ENCODE data around the gene EIF3A. TPM values are rescaled to one million over a fixed set of nuclear protein-coding genes. Genes with fewer than 3 reads are reported as not detected.

The EIF3A gene
- total RNA-seq, 6 donors from 2014 or later, result 90.2 to 138 (median 107) TPM

DNA sequence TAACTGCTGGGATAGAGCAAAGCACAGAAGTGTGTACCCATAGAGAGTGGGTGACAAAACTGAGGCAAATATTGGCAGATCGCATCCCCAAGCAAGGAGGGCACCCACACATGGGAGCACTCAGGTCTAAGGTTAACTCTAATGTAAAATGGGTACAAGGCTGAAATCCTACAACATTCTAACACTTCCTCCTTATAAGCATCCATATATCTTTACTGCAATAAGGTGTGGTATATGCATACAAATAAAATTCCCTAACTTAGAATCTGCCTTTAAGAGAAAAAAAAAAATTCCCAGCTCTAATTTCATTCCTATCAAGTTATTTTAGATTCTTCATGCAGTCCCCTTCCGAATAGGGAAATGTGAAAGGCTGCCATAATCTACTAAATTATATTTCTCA, 18.7 kb downstream of the EIF3A start:
- ATAC-seq (ENCODE audit: low FRiP score in 2 of 2) (no peak), DNase-seq (no peak)
- H3K4me1 ChIP-seq, result no peaks in the 10 kb centered on the region
- no peak overlapping the region for H3K27ac ChIP-seq
- no peak for TF ChIP-seq POLR2AphosphoS5 (IDR thresholded peaks at IDR 0.05)
- TF ChIP-seq EP300 (IDR thresholded peaks at IDR 0.05), result no peak
- TF ChIP-seq POLR2A (IDR thresholded peaks at IDR 0.05), result no peak
- no peak for TF ChIP-seq CTCF (IDR thresholded peaks at IDR 0.05)
- WGBS, 2 donors, result 96 to 98% methylated on average over 2 of the region's 2 CpGs
- H3K27me3 ChIP-seq, result no peaks in the 10 kb centered on the region
- H3K9me3 ChIP-seq, result no peaks in the 10 kb centered on the region
- peaks cover 34 to 99% (median 81%) of the 10 kb centered on the region in 4 donors for H3K36me3 ChIP-seq
- H3K4me3 ChIP-seq, result no peak overlapping the region

DNA sequence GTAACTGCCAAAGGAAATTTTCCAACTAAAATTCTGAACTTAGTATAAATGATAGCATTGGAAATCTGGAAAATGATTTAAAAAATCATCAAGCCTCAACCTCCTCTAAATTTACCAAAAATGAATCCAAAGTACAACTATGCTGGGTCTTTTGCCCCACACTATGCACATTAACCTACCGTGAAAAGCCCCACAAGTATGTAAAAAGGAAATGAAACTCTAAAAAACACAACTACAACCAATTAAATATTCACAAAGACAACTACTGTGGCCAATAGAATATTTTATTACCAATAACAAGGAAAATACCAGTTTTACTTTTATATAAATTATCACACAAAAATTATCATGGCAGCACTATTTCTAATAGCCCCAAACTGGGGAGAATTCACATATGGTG, 19.3 kb downstream of the EIF3A start:
- Histone ChIP-seq H3K27ac (no peak overlapping the region), H3K4me3 (no peak overlapping the region), H3K36me3 (peaks cover 40 to 99% (median 81%) of the 10 kb centered on the region in 4 donors), H3K27me3 (no peaks in the 10 kb centered on the region), H3K4me1 (no peaks in the 10 kb centered on the region), H3K9me3 (no peaks in the 10 kb centered on the region)
- ATAC-seq (ENCODE audit: low FRiP score in 2 of 2) (no peak), DNase-seq (no peak)
- no peak for TF ChIP-seq CTCF (IDR thresholded peaks at IDR 0.05)
- no peak for TF ChIP-seq POLR2A (IDR thresholded peaks at IDR 0.05)
- no peak for TF ChIP-seq EP300 (IDR thresholded peaks at IDR 0.05)
- TF ChIP-seq POLR2AphosphoS5 (IDR thresholded peaks at IDR 0.05), result no peak
- 70 to 72% methylated on average over 1 of the region's 1 CpG for WGBS, 2 donors

DNA sequence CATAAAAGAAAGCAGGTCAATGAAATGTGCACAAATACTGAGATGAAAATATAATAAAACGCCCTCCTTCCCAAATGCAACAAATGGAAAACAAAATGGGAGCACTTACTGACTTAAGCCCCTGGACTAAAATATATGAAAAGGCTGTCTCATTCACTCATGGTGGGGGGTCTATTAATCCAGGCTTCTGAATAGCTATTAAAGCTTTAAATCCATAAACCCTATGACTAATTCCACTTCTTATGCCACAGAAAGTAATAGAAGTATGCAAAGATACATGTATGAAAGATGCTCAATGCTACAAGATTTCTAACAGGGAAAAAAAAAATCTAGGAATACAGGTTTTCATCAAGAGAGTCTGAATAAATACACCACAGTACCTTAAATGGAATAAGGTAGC, 20.5 kb downstream of the EIF3A start:
- Histone ChIP-seq H3K27me3 (no peaks in the 10 kb centered on the region), H3K36me3 (peaks cover 42 to 99% (median 83%) of the 10 kb centered on the region in 4 donors), H3K9me3 (no peaks in the 10 kb centered on the region), H3K4me3 (no peak overlapping the region), H3K4me1 (no peaks in the 10 kb centered on the region), H3K27ac (no peak overlapping the region)
- WGBS, 2 donors, result 95 to 96% methylated on average over 1 of the region's 1 CpG
- DNase-seq, result no peak
- no peak for ATAC-seq (ENCODE audit: low FRiP score in 2 of 2)
- no peak for TF ChIP-seq CTCF (IDR thresholded peaks at IDR 0.05)
- TF ChIP-seq POLR2AphosphoS5 (IDR thresholded peaks at IDR 0.05), result no peak
- TF ChIP-seq EP300 (IDR thresholded peaks at IDR 0.05), result no peak
- TF ChIP-seq POLR2A (IDR thresholded peaks at IDR 0.05), result no peak

DNA sequence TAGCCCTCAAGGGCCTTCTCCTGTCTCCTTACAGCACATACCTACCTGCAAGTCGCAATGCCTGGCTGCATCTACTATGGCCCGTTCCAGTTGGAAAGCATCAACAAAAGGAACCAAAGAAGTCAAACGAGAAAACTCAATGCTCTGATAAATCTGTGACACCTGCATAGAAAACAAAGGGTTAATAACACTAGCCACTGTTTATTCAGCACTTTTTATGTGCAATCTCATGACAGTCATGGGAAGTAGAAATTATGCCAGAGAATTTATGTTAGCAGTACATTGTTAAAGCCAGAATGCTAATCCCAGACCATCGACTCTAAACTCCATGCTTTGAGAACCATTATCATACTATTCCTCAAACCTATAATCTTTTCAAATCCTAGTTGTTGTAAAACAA, 21.1 kb downstream of the EIF3A start:
- no peaks in the 10 kb centered on the region for H3K9me3 ChIP-seq
- TF ChIP-seq CTCF (IDR thresholded peaks at IDR 0.05) (no peak), EP300 (IDR thresholded peaks at IDR 0.05) (no peak), POLR2AphosphoS5 (IDR thresholded peaks at IDR 0.05) (no peak), POLR2A (IDR thresholded peaks at IDR 0.05) (no peak)
- no peak overlapping the region for H3K27ac ChIP-seq
- peaks cover 39 to 99% (median 83%) of the 10 kb centered on the region in 4 donors for H3K36me3 ChIP-seq
- WGBS, 2 donors, result 85 to 87% methylated on average over 4 of the region's 4 CpGs
- H3K4me1 ChIP-seq, result no peaks in the 10 kb centered on the region
- ATAC-seq (ENCODE audit: low FRiP score in 2 of 2) (no peak), DNase-seq (no peak)
- no peak overlapping the region for H3K4me3 ChIP-seq
- no peaks in the 10 kb centered on the region for H3K27me3 ChIP-seq

- Histone ChIP-seq H3K36me3 (peaks cover 36 to 99% (median 83%) of the 10 kb centered on the region in 4 donors), H3K27ac (no peak overlapping the region), H3K9me3 (no peaks in the 10 kb centered on the region), H3K4me1 (no peaks in the 10 kb centered on the region), H3K4me3 (no peak overlapping the region), H3K27me3 (no peaks in the 10 kb centered on the region)
- no peak for ATAC-seq (ENCODE audit: low FRiP score in 2 of 2)
- DNase-seq, result no peak
- WGBS, 2 donors, result 90 to 94% methylated on average over 11 of the region's 11 CpGs
- TF ChIP-seq POLR2AphosphoS5 (IDR thresholded peaks at IDR 0.05) (no peak), EP300 (IDR thresholded peaks at IDR 0.05) (no peak), CTCF (IDR thresholded peaks at IDR 0.05) (no peak), POLR2A (IDR thresholded peaks at IDR 0.05) (no peak)
Measured at GRCh38 chr10:119058010-119058409, 22.6 kb downstream of the EIF3A start.

Data from upper lobe of left lung (tissue), 6 donors.